SJSA1 (cell line): ENCODE results near the gene GKN1. TPM values are rescaled to one million over a fixed set of nuclear protein-coding genes. Genes with fewer than 3 reads are reported as not detected.
"Not testable (repeated sequence)": the region's sequence is repeated elsewhere in the genome, so short reads cannot be mapped to it uniquely, and the experiment has no call there.

Source experiments
- DNase-seq, 2 experiments: peaks; one replicate each; pipeline ENCODE4 v3.0.0-alpha.2; 2015 to 2020; ENCODE audit warnings: low spot score in 2 of 2, low read depth in 1 of 2
- H3K27ac ChIP-seq: fragments of 250-450 bp; sonication (Bioruptor Pico); 2 replicates; pipeline ENCODE4 v1.5.1; 2020; ENCODE audit warnings: mild to moderate bottlenecking, moderate library complexity
- H3K27me3 ChIP-seq: fragments of 250-450 bp; sonication (Bioruptor Pico); replicated peaks from 2 replicates; pipeline ENCODE4 v1.5.1; 2020; ENCODE audit warnings: mild to moderate bottlenecking, moderate library complexity
- H3K36me3 ChIP-seq: fragments of 250-450 bp; sonication (Bioruptor Pico); 2 replicates; pipeline ENCODE4 v1.5.1; 2020; ENCODE audit warnings: mild to moderate bottlenecking
- H3K4me1 ChIP-seq: fragments of 250-450 bp; sonication (Bioruptor Pico); replicated peaks from 2 replicates; pipeline ENCODE4 v1.6.1; 2021; ENCODE audit warnings: mild to moderate bottlenecking
- H3K4me3 ChIP-seq: fragments of 250-450 bp; sonication (Bioruptor Pico); 2 replicates; pipeline ENCODE4 v1.5.1; 2020; ENCODE audit warnings: mild to moderate bottlenecking
- H3K9me3 ChIP-seq: fragments of 250-450 bp; sonication (Bioruptor Pico); replicated peaks from 2 replicates; pipeline ENCODE4 v1.5.1; 2020; ENCODE audit warnings: mild to moderate bottlenecking
- total RNA-seq: library from RNA; depleted of rRNA; stranded (reverse); fragments of >200 nt; shearing (Covaris generic); gene quantifications from 2 replicates; pipeline ENCODE4 v1.2.3, GENCODE V29; 2014

Gene GKN1
- total RNA-seq, 1 experiment from 2014 or later: not detected

- Histone ChIP-seq H3K27ac (no peak overlapping the region), H3K36me3 (no peaks in the 10 kb centered on the region), H3K27me3 (no peaks in the 10 kb centered on the region), H3K4me3 (no peak overlapping the region), H3K9me3 (no peaks in the 10 kb centered on the region), H3K4me1 (no peaks in the 10 kb centered on the region; the same call in 1 of the 2 replicates)
- DNase-seq: no peak
Observed at GRCh38 chr2:68942827-68943226, 31.6 kb upstream of the GKN1 start.

GRCh38 chr2:68943581-68944568 lies 30.6 kb upstream of the GKN1 start:
- H3K4me3 ChIP-seq: no peak overlapping the region
- H3K27me3 ChIP-seq: no peaks in the 10 kb centered on the region
- no peaks in the 10 kb centered on the region for H3K9me3 ChIP-seq
- no peak overlapping the region for H3K27ac ChIP-seq
- H3K36me3 ChIP-seq: no peaks in the 10 kb centered on the region
- DNase-seq: peak; percentile 58 to 68
- H3K4me1 ChIP-seq: no peaks in the 10 kb centered on the region; the same call in 1 of the 2 replicates

GRCh38 chr2:68946117-68946516 lies 28.3 kb upstream of the GKN1 start:
- no peak for DNase-seq
- Histone ChIP-seq H3K4me3 (no peak overlapping the region), H3K4me1 (no peaks in the 10 kb centered on the region; the same call in 1 of the 2 replicates), H3K27ac (no peak overlapping the region), H3K9me3 (no peaks in the 10 kb centered on the region), H3K36me3 (no peaks in the 10 kb centered on the region), H3K27me3 (no peaks in the 10 kb centered on the region)

GRCh38 chr2:68948710-68949109 lies 25.7 kb upstream of the GKN1 start:
- H3K27me3 ChIP-seq: no peaks in the 10 kb centered on the region
- H3K9me3 ChIP-seq: no peaks in the 10 kb centered on the region
- DNase-seq: no peak
- H3K27ac ChIP-seq: no peak overlapping the region
- no peaks in the 10 kb centered on the region; the same call in 1 of the 2 replicates for H3K4me1 ChIP-seq
- H3K4me3 ChIP-seq: no peak overlapping the region
- no peaks in the 10 kb centered on the region for H3K36me3 ChIP-seq

GRCh38 chr2:68951899-68952298 lies 22.5 kb upstream of the GKN1 start:
- DNase-seq: no peak
- Histone ChIP-seq H3K36me3 (no peaks in the 10 kb centered on the region), H3K27me3 (no peaks in the 10 kb centered on the region), H3K27ac (no peak overlapping the region), H3K4me1 (no peaks in the 10 kb centered on the region), H3K4me3 (no peak overlapping the region), H3K9me3 (no peaks in the 10 kb centered on the region)

- Histone ChIP-seq H3K36me3 (no peaks in the 10 kb centered on the region), H3K4me3 (no peak within 1 kb of the TSS), H3K9me3 (no peaks in the 10 kb centered on the region), H3K27ac (no peak within 1 kb of the TSS), H3K4me1 (no peaks in the 10 kb centered on the region), H3K27me3 (no peaks in the 10 kb centered on the region)
- no peak for DNase-seq
Observed at GRCh38 chr2:68952887-68953521, 21.4 kb upstream of the GKN1 start, which contains the start of gene GKN2. TSS of gene GKN2 (minus strand) at chr2:68952893. CDS start at chr2:68952861, 32 bp downstream.

GRCh38 chr2:68955432-68955831 lies 19.0 kb upstream of the GKN1 start:
- not testable (repeated sequence) for DNase-seq, H3K27me3 ChIP-seq, H3K4me1 ChIP-seq, H3K27ac ChIP-seq, H3K4me3 ChIP-seq, H3K36me3 ChIP-seq, H3K9me3 ChIP-seq

GRCh38 chr2:68959001-68959400 lies 15.4 kb upstream of the GKN1 start:
- no peaks in the 10 kb centered on the region for H3K36me3 ChIP-seq
- H3K27me3 ChIP-seq: no peaks in the 10 kb centered on the region
- no peaks in the 10 kb centered on the region for H3K9me3 ChIP-seq
- H3K4me3 ChIP-seq: no peak overlapping the region
- no peak overlapping the region for H3K27ac ChIP-seq
- H3K4me1 ChIP-seq: no peaks in the 10 kb centered on the region
- DNase-seq: no peak

- Histone ChIP-seq H3K4me3 (no peak overlapping the region), H3K36me3 (no peaks in the 10 kb centered on the region), H3K27ac (no peak overlapping the region), H3K27me3 (no peaks in the 10 kb centered on the region), H3K9me3 (no peaks in the 10 kb centered on the region), H3K4me1 (no peaks in the 10 kb centered on the region)
- no peak for DNase-seq
Observed at GRCh38 chr2:68961380-68961779, 13.1 kb upstream of the GKN1 start.

GRCh38 chr2:68964282-68964681 lies 10.2 kb upstream of the GKN1 start:
- Histone ChIP-seq H3K9me3 (no peaks in the 10 kb centered on the region), H3K4me3 (no peak overlapping the region), H3K27me3 (no peaks in the 10 kb centered on the region), H3K27ac (no peak overlapping the region), H3K4me1 (no peaks in the 10 kb centered on the region), H3K36me3 (no peaks in the 10 kb centered on the region)
- DNase-seq: no peak

- DNase-seq: no peak
- Histone ChIP-seq H3K9me3 (no peaks in the 10 kb centered on the region), H3K27me3 (no peaks in the 10 kb centered on the region), H3K27ac (no peak overlapping the region), H3K4me3 (no peak overlapping the region), H3K4me1 (peaks cover 24% of the 10 kb centered on the region), H3K36me3 (no peaks in the 10 kb centered on the region)
Observed at GRCh38 chr2:68968221-68968620, 6.2 kb upstream of the GKN1 start.

- Histone ChIP-seq H3K27ac (no peak overlapping the region), H3K4me1 (peaks cover 24% of the 10 kb centered on the region), H3K27me3 (no peaks in the 10 kb centered on the region), H3K36me3 (no peaks in the 10 kb centered on the region), H3K9me3 (no peaks in the 10 kb centered on the region), H3K4me3 (no peak overlapping the region)
- no peak for DNase-seq
Observed at GRCh38 chr2:68969736-68970490, 4.5 kb upstream of the GKN1 start.

- Histone ChIP-seq H3K4me1 (peaks cover 24% of the 10 kb centered on the region), H3K9me3 (no peaks in the 10 kb centered on the region), H3K4me3 (no peak overlapping the region), H3K27ac (peak overlapping the region; percentile 96), H3K27me3 (no peaks in the 10 kb centered on the region), H3K36me3 (no peaks in the 10 kb centered on the region)
- DNase-seq: no peak
Observed at GRCh38 chr2:68970566-68971265, 3.7 kb upstream of the GKN1 start.
